Sigmoid colon (tissue), 7 donors: ENCODE results near the gene CPLX3. TPM values are rescaled to one million over a fixed set of nuclear protein-coding genes. Genes with fewer than 3 reads are reported as not detected.

Experiments used
- DNase-seq: peaks from one replicate; pipeline ENCODE4 v3.0.0-alpha.2; 2019
- H3K27ac ChIP-seq, 4 donors: fragments of 200-600 bp; sonication (generic); one replicate each; pipeline ENCODE4 v1.5.1; 2016 to 2019; ENCODE audit warnings: mild to moderate bottlenecking in 1 of 4
- H3K27me3 ChIP-seq, 3 donors: fragments of 200-600 bp; sonication (generic); one replicate each; pipeline ENCODE4 v1.5.1; 2019; ENCODE audit warnings: mild to moderate bottlenecking in 1 of 3
- H3K36me3 ChIP-seq, 4 donors: fragments of 200-600 bp; sonication (generic); one replicate each; pipeline ENCODE4 v1.5.1; 2016 to 2019
- H3K4me1 ChIP-seq, 4 donors: fragments of 200-600 bp; sonication (generic); one replicate each; pipeline ENCODE4 v1.5.1; 2017 to 2019
- H3K4me3 ChIP-seq, 4 donors: fragments of 200-600 bp; sonication (generic); one replicate each; pipeline ENCODE4 v1.5.1; 2017 to 2019; ENCODE audit warnings: mild to moderate bottlenecking in 2 of 4, moderate library complexity in 1 of 4
- H3K9me3 ChIP-seq, 4 donors: fragments of 200-600 bp in 3 of 4; sonication (generic) in 3 of 4; one replicate each; pipeline versions ENCODE4 v1.5.1 to v1.6.1; 2013 to 2019
- EP300 ChIP-seq, 4 donors: sonication (generic); formaldehyde crosslinking; IDR thresholded peaks; one replicate each; pipeline ENCODE4 v1.6.1; 2017; ENCODE audit warnings: antibody characterized with exemption in 4 of 4
- POLR2A ChIP-seq, 2 donors: fragments of 450-650 bp; IDR thresholded peaks; one replicate each; pipeline ENCODE4 v1.6.1; 2016; ENCODE audit warnings: antibody characterized with exemption in 2 of 2, mild to moderate bottlenecking in 2 of 2, moderate library complexity in 2 of 2
- POLR2AphosphoS5 ChIP-seq, 4 donors: sonication (generic); formaldehyde crosslinking; IDR thresholded peaks; one replicate each; pipeline ENCODE4 v1.6.1; 2017; ENCODE audit warnings: antibody characterized with exemption in 4 of 4
- WGBS, 2 donors: extraction: QIAGEN DNeasy Blood & Tissue Kit; methylation state at CpG; one replicate each; pipeline ENCODE4 v1.1.7; 2013; 5-methylcytosine and 5-hydroxymethylcytosine counted together
- intact Hi-C: fragments of 100-400 bp; cut with DNase I; formaldehyde crosslinking; loops from one replicate; pipeline ENCODE4 v1.15.1; 2023
- polyA plus RNA-seq, 3 donors: library from polyadenylated mRNA; stranded (reverse); fragments of 200-250 nt; gene quantifications; one replicate each; pipeline ENCODE4 v1.2.3, GENCODE V29; 2013
- total RNA-seq, 4 donors: library from RNA; depleted of rRNA; stranded (reverse); fragments of >200 nt; gene quantifications; one replicate each; pipeline ENCODE4 v1.1.0, GENCODE V29; 2016
- TF ChIP-seq, protein P1 (sequence below), 4 experiments: fragments of 450-650 bp in 3 of 4; fragments of 200-600 bp in 1 of 4; IDR thresholded peaks; one replicate each; pipeline ENCODE4 v1.5.1; 2016 to 2019; ENCODE audit warnings: antibody characterized with exemption in 4 of 4, mild to moderate bottlenecking in 3 of 4, moderate library complexity in 2 of 4
- donor health status: healthy with polysubstance abuse.
- donor health status: Bipolar disorder and iron deficiency.
- donor health status: healthy.

CPLX3 gene
- total and polyA plus RNA-seq, 7 donors = 0.28 to 0.41 TPM; not detected in 5

DNA sequence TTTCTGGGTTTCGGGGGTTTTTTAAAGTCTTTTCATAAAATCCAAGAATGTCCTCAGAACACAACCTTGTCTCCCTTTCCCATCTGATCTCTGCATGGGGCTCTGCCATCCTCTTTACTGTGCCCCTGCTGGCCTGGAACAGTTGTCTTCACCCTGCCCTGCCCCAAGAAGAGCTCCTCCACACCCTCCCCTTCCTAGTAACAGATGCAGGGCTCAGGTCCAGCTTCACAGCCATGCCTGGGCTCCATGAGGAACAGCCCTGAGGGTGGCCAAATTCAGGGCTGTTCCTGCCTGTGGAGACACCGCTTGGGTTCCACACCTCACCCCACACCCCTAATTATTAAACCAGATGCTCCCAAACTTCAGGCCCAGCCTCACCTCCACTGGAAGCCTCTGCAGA, 29.4 kb downstream of the CPLX3 start:
- Histone ChIP-seq H3K36me3 (peaks cover 18 to 32% (median 30%) of the 10 kb centered on the region in 4 donors), H3K9me3 (no peaks in the 10 kb centered on the region), H3K4me1 (peaks cover 0 to 26% (median 12%) of the 10 kb centered on the region in 4 donors), H3K27me3 (no peaks in the 10 kb centered on the region), H3K27ac (no peak overlapping the region), H3K4me3 (no peak overlapping the region)
- TF ChIP-seq, protein P1, sequence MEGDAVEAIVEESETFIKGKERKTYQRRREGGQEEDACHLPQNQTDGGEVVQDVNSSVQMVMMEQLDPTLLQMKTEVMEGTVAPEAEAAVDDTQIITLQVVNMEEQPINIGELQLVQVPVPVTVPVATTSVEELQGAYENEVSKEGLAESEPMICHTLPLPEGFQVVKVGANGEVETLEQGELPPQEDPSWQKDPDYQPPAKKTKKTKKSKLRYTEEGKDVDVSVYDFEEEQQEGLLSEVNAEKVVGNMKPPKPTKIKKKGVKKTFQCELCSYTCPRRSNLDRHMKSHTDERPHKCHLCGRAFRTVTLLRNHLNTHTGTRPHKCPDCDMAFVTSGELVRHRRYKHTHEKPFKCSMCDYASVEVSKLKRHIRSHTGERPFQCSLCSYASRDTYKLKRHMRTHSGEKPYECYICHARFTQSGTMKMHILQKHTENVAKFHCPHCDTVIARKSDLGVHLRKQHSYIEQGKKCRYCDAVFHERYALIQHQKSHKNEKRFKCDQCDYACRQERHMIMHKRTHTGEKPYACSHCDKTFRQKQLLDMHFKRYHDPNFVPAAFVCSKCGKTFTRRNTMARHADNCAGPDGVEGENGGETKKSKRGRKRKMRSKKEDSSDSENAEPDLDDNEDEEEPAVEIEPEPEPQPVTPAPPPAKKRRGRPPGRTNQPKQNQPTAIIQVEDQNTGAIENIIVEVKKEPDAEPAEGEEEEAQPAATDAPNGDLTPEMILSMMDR (IDR thresholded peaks at IDR 0.05) = no peak
- TF ChIP-seq POLR2A (IDR thresholded peaks at IDR 0.05) (no peak), EP300 (IDR thresholded peaks at IDR 0.05) (no peak), POLR2AphosphoS5 (IDR thresholded peaks at IDR 0.05) (no peak)
- WGBS, 2 donors = 93 to 96% methylated on average over 2 of the region's 2 CpGs
- DNase-seq = no peak
- intact Hi-C loops = no loop called here

DNA sequence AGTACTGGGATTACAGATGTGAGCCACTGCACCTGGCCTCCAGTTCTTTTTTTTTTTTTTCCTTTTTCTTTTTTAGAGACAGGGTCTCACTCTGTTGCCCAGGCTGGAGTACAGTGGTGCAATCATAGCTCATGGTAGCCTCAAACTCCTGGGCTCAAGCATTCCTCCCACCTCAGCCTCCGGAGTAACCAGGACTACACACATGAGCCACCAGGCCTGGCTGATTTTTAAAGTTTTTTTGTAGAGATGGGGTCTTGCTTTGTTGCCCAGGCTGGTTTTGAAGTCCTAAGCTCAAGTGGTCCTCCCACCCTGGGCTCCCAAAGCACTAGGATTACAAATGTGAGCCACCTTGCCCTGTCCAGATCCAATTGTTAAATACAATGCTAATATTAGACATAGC, 30.1 kb downstream of the CPLX3 start:
- no peak for DNase-seq
- no peak overlapping the region for H3K27ac ChIP-seq

DNA sequence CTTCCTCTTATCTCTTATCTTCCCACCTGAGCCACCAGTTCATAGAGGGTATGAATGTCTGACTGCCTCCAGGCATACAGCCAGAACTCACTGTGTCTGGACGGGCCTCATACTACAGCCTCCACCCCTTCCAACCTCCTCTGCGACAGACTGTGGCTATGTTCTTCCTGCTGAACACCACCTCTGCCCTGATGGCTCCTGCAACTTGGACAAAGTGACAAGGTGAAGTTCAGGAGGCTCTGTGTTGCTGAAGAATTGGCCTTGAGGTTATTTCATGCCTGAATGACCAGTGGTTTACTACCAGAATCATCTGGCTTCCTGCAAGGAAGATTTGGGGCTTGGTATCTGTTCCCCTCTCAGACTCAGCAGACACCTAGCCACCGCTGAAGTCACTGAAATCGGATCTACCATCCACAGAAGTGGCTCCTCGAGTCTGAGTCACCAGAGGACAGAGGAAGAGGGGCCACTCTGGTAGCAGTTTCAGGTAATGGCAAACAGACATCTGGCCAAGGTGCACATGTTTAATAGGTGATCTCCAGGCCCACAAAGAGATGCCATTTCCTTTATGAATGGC, 30.7 kb downstream of the CPLX3 start:
- H3K27me3 ChIP-seq = no peaks in the 10 kb centered on the region
- H3K4me1 ChIP-seq = peaks cover 0 to 26% (median 12%) of the 10 kb centered on the region in 4 donors
- no peak for DNase-seq
- H3K4me3 ChIP-seq = no peak overlapping the region
- H3K9me3 ChIP-seq = no peaks in the 10 kb centered on the region
- WGBS, 2 donors = 27 to 54% methylated on average over 5 of the region's 5 CpGs
- H3K36me3 ChIP-seq = peaks cover 10 to 19% (median 17%) of the 10 kb centered on the region in 4 donors
- H3K27ac ChIP-seq = no peak overlapping the region
- TF ChIP-seq, protein P1 (IDR thresholded peaks at IDR 0.05) = no peak
- no peak for TF ChIP-seq POLR2AphosphoS5 (IDR thresholded peaks at IDR 0.05)
- no peak for TF ChIP-seq EP300 (IDR thresholded peaks at IDR 0.05)
- no peak for TF ChIP-seq POLR2A (IDR thresholded peaks at IDR 0.05)
- intact Hi-C loops = no loop called here

More for the DNA sequence above, 30.1 kb downstream of the CPLX3 start:
- no peak for TF ChIP-seq POLR2AphosphoS5 (IDR thresholded peaks at IDR 0.05)
- TF ChIP-seq, protein P1 (IDR thresholded peaks at IDR 0.05) = no peak
- no peak for TF ChIP-seq EP300 (IDR thresholded peaks at IDR 0.05)
- TF ChIP-seq POLR2A (IDR thresholded peaks at IDR 0.05) = no peak
- Histone ChIP-seq H3K27me3 (no peaks in the 10 kb centered on the region), H3K4me1 (peaks cover 0 to 26% (median 12%) of the 10 kb centered on the region in 4 donors), H3K9me3 (no peaks in the 10 kb centered on the region), H3K4me3 (no peak overlapping the region), H3K36me3 (peaks cover 16 to 26% (median 23%) of the 10 kb centered on the region in 4 donors)
- WGBS, 2 donors = 92 to 99% methylated on average over 1 of the region's 1 CpG
- intact Hi-C loops = no loop called here

DNA sequence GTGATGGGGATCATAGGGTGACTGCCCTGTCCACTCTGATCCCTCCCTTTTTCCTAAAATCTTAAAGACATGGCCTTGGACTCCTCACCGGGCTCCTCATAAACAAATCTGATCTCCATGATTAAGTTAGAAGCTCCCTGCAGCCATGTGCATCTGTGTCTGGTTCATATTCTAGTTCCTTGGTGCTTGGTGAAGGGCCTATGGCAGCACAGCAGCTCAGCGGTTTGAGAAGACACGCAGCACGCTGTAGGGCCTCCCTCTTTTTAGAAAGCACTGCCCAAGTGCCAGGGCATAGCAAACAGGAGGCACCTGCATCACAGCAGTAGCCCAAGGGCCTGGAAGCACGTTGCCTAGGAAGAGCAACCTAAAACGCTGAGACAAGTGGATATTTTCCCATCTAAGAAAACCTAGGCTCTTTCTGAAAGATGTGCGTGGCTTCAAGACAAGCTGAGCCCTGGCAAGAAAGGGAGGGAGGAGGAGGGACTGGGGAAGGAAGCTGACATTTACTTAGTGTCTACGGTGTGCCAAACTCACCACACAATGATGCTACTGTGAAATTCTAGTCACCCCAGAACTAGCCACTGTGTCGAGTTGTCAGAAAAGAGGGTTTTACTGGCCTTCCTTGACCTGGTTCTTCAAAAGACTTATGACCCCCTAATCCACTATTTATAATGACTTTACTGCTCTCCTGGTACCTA, 31.4 kb downstream of the CPLX3 start:
- DNase-seq = no peak
- intact Hi-C loops = no loop called here
- Histone ChIP-seq H3K9me3 (no peaks in the 10 kb centered on the region), H3K36me3 (peaks cover 8 to 13% (median 11%) of the 10 kb centered on the region in 4 donors), H3K27me3 (no peaks in the 10 kb centered on the region), H3K27ac (no peak overlapping the region), H3K4me1 (peaks cover 0 to 26% (median 12%) of the 10 kb centered on the region in 4 donors), H3K4me3 (no peak overlapping the region)
- TF ChIP-seq POLR2AphosphoS5 (IDR thresholded peaks at IDR 0.05) (no peak), POLR2A (IDR thresholded peaks at IDR 0.05) (no peak)
- TF ChIP-seq, protein P1 (IDR thresholded peaks at IDR 0.05) = no peak
- 56 to 58% methylated on average over 9 of the region's 9 CpGs for WGBS, 2 donors
